ENCODE measurements around the gene NOTCH4. TPM values are rescaled to one million over a fixed set of nuclear protein-coding genes. Genes with fewer than 3 reads are reported as not detected.
"Not testable (repeated sequence)": the region's sequence is repeated elsewhere in the genome, so short reads cannot be mapped to it uniquely, and the experiment has no call there.

NOTCH4 gene
- polyA plus RNA-seq, 3 donors, result 11.7 to 171 (median 44.5) TPM

GRCh38 chr6:32222333-32223230 lies 1.3 kb downstream of the NOTCH4 start:
- 71 to 87% (median 79%) methylated on average over 8 of the region's 8 CpGs for WGBS, 3 donors
- no peak overlapping the region for H3K27ac ChIP-seq (ENCODE audit: low read depth, low read length)

- 58 to 81% (median 81%) methylated on average over 4 of the region's 4 CpGs for WGBS, 3 donors
- H3K27ac ChIP-seq (ENCODE audit: low read depth, low read length), result no peak overlapping the region
These were observed 3.8 kb downstream of the NOTCH4 start for GRCh38 chr6:32220021-32220420.

DNA sequence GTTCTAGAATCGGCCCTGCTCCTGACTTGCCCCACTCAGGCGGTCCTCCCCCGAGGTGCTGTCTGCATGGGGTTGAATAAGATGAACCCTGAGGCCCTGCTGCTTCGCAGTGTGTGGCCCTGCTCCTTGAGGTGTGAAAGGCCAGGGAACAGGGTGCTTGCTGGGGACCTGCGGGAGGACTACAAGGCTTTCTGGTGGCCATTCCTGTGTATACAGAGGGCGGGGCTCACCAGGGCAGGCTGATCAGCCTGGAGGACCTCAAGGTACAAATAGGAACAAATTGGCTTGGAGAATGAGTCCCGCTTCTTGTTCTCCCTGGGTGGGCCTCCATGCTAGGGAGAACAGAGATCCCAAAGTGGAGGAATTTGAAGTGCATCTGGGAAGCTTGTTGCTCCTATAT lies 5.7 kb downstream of the NOTCH4 start:
- 68 to 82% (median 82%) methylated on average over 7 of the region's 7 CpGs for WGBS, 3 donors
- H3K27ac ChIP-seq (ENCODE audit: low read depth, low read length), result no peak overlapping the region

DNA sequence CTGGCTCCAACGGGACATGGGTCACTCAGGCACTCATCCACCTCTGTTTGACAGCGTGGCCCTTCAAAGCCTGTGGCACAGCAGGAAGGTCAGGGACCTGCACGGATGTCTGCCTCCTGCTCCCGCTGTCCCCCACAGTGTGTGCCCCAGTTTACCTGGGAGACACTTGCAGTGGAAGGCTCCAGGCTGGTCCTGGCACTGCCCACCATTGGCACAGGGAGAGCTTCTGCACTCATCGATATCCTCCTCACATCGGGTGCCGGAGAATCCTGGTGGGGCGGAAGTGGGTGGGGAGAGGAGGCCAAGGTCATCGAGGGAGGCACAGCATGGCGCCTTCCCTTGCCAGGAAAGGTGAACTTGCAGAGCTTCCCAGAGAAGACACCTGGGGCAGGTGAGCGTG lies 6.9 kb downstream of the NOTCH4 start:
- H3K27ac ChIP-seq (ENCODE audit: low read depth, low read length), result no peak overlapping the region
- WGBS, 3 donors, result 81 to 89% (median 83%) methylated on average over 11 of the region's 11 CpGs

GRCh38 chr6:32216285-32216684 lies 7.6 kb downstream of the NOTCH4 start:
- 75 to 91% (median 89%) methylated on average over 10 of the region's 10 CpGs for WGBS, 3 donors
- H3K27ac ChIP-seq (ENCODE audit: low read depth, low read length), result no peak overlapping the region

DNA sequence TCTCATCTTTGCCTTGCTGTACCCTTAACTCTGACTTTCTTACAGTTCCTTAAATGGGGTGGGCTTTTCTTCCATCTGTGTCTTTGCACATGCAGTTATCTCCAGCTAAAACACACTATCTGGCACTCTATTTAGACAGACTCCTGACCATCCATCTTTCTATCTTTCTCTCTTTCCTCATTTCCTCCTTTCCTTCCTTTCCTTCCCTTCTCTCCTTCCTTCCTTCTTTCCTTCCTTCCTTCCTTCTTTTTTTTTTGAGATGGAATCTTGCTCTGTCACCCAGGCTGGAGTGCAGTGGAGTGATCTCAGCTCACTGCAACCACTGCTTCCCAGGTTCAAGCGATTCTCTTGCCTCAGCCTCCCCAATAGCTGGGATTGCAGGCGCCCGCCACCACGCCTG lies 8.2 kb downstream of the NOTCH4 start:
- no peak overlapping the region for H3K27ac ChIP-seq (ENCODE audit: low read depth, low read length)
- 93 to 98% (median 96%) methylated on average over 4 of the region's 4 CpGs for WGBS, 3 donors

- no peak overlapping the region for H3K27ac ChIP-seq (ENCODE audit: low read depth, low read length)
- 49 to 78% (median 59%) methylated on average over 3 of the region's 3 CpGs for WGBS, 3 donors
These were observed 9.7 kb downstream of the NOTCH4 start for GRCh38 chr6:32214126-32214525.

DNA sequence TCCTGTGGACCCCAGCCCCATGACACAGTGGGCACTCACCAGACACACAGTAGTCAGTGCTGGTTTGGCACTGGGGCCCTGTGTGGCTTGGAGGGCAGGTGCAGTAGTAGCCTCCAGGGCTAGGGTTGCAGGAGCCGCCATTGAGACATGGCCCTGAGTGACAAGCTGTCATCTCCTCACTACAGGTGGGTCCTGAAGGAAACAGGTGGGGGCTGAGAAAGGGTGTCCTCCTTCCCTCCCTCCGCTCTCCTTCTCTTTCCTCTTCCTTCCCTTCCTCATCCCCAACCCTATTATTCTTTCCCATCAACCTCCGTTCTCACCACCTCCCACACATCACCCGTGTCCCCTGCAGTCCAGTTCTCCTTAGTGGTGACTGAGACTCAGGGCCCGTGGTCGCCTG lies 10.2 kb downstream of the NOTCH4 start:
- 84 to 90% (median 88%) methylated on average over 6 of the region's 6 CpGs for WGBS, 3 donors

DNA sequence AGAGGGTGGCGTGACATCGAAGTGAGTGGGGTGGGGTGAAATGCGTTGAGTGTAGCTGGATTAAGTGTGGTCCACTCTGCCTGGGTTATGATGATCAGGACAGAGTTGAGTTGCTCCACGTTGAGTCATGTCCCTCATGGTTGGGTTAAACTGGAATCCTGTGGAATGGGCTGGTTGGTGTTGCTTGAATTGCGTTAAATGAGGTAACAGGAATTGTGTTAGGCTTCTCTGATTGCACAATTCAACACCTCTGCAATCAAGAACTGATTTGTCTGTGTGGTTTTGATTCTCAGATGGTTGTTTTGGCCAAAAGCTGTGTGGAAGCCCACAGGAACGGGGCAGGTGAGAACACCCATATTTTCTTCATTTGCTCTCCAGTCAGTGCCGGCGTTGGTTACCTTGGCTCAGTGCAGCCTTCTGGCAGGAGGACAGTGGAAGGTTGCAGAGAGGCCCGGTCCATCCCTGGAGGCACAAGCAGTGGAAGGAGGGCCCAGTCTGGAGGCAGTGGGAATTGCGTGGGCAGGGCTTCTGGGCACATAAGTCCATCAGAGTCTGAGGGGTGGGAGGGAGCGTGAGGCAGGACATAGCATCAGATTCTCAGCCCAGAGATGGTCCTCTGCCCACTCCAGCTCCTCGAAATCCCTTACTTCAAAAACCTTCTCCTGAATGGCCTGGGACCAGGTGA lies 11.6 kb downstream of the NOTCH4 start:
- 76 to 85% (median 81%) methylated on average over 12 of the region's 12 CpGs for WGBS, 3 donors
- no peak overlapping the region for H3K27ac ChIP-seq (ENCODE audit: low read depth, low read length)

More for the DNA sequence above, 10.2 kb downstream of the NOTCH4 start:
- no peak overlapping the region for H3K27ac ChIP-seq (ENCODE audit: low read depth, low read length)

GRCh38 chr6:32211432-32211831 lies 12.4 kb downstream of the NOTCH4 start:
- 79 to 90% (median 85%) methylated on average over 4 of the region's 4 CpGs for WGBS, 3 donors
- not testable (repeated sequence) for H3K27ac ChIP-seq (ENCODE audit: low read depth, low read length)

- 75 to 89% (median 82%) methylated on average over 5 of the region's 5 CpGs for WGBS, 3 donors
- H3K27ac ChIP-seq (ENCODE audit: low read depth, low read length), result no peak overlapping the region
These were observed 13.7 kb downstream of the NOTCH4 start for GRCh38 chr6:32210191-32210601.

GRCh38 chr6:32208996-32209395 lies 14.9 kb downstream of the NOTCH4 start:
- H3K27ac ChIP-seq (ENCODE audit: low read depth, low read length), result no peak overlapping the region
- WGBS, 3 donors, result 81 to 92% (median 86%) methylated on average over 1 of the region's 1 CpG

GRCh38 chr6:32204268-32204715 lies 19.6 kb downstream of the NOTCH4 start:
- H3K27ac ChIP-seq (ENCODE audit: low read depth, low read length), result no peak overlapping the region
- WGBS, 3 donors, result 76 to 93% (median 87%) methylated on average over 3 of the region's 3 CpGs

- WGBS, 3 donors, result 71 to 85% (median 83%) methylated on average over 9 of the region's 9 CpGs
These were observed 20.2 kb downstream of the NOTCH4 start for GRCh38 chr6:32203426-32204267.

GRCh38 chr6:32202186-32202585 lies 21.7 kb downstream of the NOTCH4 start:
- WGBS, 3 donors, result 81 to 87% (median 83%) methylated on average over 9 of the region's 9 CpGs
- no peak overlapping the region for H3K27ac ChIP-seq (ENCODE audit: low read depth, low read length)

More at GRCh38 chr6:32203426-32204267, 20.2 kb downstream of the NOTCH4 start:
- H3K27ac ChIP-seq (ENCODE audit: low read depth, low read length), result no peak overlapping the region

DNA sequence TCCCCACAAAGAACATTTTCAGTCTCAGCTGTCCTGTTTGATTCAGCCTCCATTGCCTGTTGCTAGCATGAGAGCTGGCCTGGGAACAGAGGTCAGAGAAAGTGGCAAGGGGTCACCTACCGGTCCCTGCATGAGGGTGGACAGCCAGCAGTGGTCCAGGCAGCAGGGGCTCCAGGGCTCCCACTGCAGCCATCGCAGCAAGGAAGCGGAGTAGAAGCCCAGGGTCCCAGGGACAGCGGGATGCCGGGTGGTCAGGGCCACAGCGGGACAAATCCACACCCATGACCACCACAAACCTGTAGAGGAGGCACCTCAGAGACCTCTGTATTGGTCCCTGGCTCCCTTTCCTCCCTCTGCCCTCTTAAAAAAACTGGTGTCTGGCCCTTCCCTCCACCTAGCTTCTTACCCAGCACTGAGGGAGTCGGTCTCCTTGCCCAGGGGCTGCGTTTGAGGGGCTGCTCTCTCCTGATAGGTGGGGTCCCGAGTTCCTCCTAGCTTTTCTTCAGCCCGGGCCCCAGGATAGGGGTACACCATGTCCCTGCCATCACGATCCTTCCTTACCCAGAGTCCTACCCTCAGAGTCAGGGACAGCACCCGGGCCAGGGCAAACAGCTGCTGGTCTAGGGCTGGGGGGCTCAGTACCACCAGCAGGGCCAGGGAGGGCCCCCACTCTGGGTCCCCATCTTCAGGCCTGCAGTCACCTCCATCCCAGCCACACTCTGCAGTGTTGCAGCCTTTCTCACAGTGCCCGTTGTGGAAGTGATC lies 23.0 kb downstream of the NOTCH4 start:
- 79 to 91% (median 89%) methylated on average over 13 of the region's 13 CpGs for WGBS, 3 donors
- H3K27ac ChIP-seq (ENCODE audit: low read depth, low read length), result no peak overlapping the region

GRCh38 chr6:32198866-32199265 lies 25.0 kb downstream of the NOTCH4 start:
- no peak overlapping the region for H3K27ac ChIP-seq (ENCODE audit: low read depth, low read length)
- WGBS, 3 donors, result 81 to 91% (median 91%) methylated on average over 17 of the region's 17 CpGs

- H3K27ac ChIP-seq (ENCODE audit: low read depth, low read length), result no peak overlapping the region
- 69 to 81% (median 79%) methylated on average over 3 of the region's 3 CpGs for WGBS, 3 donors
These were observed 25.5 kb downstream of the NOTCH4 start for GRCh38 chr6:32198345-32198696.

All from adipose tissue (tissue), 3 donors.